NCI-H774 (cell line): ENCODE data around the gene PHACTR3.

Experiments
- DNase-seq: peaks from one replicate; lab custom pipeline; 2025; lab: John Stamatoyannopoulos, UW

PHACTR3 gene

DNA sequence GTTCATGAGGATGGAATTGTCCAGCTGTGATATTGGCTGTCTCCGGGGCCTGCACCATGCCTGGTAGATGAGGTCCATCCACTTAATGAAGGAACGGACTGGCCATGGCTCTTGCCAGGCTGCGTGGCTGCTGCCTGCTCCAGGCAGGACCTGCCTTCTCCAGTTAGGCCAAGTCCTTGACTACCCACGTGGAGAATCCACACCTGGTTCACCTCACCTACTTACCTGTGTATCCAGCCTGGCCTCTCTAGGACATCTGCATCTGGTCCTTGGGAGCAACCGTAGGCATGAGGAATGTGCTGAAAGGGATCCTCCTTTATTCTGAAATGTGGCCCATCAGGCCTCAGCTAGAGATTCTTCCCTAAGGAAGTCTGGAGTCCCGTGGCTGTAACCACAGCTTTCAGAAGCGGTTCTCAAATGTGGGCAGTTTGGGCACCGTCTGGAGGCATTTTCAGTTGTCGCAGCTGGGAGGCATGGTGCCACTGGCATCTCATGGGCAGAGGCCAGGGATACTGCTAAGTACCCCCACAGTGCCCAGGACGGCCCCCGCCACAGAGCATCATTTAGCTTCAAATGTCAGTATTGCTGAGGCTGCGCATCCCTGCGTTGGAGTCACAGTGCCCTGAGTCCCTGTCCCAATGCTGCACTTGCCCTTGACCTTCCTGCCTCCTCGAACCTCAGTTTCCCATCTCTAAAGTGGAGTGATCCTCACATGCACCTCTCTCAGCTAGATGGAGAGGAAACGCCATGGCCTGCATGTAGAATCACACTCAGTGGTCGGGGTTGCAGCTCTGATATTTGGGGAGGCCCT lies 67.5 kb downstream of the PHACTR3 start:
- no peak for DNase-seq

DNA sequence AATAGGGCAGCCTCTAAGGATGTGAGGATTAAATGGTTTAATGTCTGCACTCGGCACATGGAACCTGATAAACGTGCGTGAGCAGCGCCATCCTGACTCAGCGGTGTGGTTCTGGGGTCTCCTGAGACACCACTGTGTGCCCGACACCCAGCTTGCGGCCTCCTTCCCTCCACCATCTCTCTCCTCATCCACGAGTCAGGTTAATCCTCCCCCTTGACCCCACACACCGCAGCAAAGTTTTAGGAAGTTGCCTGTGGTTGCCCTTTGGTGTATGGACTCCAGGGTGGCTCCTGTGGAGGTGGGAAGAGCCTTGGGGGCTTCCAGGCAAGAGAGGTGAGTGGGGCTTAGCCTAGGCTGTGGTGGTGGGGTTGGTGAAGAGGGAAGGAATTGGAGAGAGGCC lies 68.2 kb downstream of the PHACTR3 start:
- no peak for DNase-seq

DNA sequence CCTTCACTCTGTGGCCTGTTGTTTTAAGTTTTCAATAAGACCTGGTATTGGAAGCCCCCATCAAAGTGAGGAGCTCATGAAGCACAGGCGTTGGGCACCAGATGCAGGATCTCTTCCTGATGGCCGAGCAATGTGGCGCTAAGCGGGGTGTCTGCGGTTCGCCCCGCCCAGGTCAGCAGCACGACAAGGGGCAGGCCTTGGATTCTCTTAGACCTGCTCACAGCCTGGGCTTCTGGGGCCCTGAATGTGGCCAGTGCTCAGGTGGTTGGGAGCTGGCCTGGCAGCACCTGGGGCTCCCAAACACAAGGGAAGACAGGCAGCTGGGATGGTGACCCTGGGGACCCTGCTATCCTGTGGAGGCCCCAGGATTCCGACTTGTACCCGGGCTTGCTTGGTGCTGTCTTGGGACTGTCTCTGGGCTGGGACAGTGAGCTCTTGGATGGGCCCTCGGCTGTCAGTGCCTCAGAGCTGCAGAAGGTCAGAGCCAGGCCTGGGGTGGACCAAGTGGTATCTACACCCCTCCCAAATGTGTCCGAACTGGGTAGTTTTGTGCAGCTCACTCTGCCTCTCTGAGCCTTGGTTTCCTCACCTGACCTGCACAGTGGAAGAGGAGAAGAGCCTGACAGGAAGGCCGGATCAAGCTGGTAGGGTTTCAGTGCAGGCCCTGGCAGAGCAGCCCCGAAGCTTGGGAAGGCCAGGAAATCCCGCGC lies 69.1 kb downstream of the PHACTR3 start:
- DNase-seq, result no peak

DNA sequence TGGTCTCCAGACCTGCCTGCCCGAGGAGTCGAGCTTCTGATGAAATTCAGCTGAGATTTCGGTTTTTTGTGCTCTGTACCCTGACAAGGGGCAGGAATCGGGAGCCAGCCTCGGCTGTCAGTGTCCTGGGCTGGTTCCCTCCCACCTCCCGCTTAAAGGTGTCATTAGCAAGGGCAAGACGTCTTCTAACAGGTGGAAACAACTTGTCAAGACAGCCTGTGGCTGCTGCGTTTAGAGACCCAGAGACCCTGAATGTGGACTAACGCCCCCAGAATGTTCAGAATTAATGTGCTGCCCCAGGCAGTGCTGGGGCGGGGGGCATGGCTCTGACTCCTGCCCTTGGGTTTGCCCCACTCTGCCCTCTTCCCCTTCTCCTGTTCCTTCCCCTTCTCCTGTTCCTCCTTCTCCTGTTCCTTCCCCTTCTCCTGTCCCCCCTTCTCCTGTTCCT lies 69.7 kb downstream of the PHACTR3 start:
- no peak for DNase-seq

DNA sequence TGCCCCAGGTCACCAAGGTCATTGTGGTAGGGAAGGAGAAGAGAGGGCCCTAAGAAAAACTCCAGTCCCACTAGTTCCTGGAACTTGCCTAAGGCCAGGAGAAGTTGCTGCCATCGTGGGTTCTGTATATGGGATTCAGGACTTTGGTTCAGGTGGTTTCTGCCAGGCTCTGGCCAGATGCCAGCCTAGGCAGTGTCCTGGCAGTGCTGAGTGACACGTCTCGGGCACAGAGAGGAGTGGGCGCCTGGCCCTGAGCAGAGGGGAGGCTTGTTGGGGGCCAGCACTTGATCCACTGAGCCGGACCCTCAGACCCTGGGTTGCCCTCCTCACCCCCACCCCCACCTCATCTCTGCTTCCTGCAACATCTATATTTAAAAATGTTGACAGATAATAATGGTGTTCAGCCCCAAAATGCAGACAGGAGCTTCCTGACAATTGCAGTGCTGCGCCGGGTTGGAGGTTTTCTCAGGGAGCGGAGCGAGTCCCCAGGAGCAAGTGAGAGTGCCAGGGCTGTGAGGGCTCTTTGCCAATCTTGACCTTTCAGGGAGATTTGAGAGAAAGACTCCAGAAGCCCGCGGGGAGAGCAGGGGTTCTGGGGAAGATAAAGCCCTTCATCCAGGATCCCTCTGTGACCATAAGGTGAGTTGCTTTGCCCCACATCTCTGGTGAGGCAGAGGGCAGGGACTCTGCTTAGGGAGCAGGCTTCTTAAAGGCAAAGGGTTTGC lies 71.9 kb downstream of the PHACTR3 start:
- no peak for DNase-seq

DNA sequence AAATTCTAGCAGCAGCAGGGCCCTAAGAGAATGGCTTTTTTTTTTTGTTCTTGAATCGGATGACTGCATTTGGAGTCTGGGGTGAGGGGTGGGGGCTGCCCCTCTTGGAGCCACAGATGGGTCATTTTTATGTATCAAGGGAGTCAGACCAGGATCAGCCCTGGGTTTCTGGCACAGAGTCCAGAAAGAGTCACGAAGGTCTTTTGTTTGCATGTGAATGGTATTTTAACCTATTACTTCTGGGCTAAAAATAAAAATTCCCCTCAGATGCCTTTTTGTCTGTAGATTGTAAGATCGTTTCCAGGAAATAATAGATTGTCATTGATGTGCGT lies 72.5 kb downstream of the PHACTR3 start:
- no peak for DNase-seq

DNA sequence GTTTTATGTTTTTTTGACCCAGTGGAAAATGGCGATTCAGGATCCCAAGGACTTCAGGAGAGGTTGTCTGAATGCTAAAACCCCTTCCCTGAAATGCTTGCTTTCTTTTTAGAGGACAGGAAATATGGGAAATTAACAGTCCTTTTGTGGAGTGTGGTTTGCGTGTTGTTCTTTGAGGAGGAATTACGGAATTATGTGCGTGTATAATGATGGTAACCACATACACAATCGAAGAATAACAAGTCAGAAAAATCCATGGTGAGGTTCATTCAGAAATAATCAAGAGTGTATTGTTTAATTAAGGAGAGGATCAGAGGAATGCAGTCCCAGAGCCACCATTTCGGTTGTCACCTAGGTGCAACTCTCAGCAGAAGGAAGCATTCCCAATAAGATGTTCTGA lies 73.2 kb downstream of the PHACTR3 start:
- DNase-seq, result no peak

DNA sequence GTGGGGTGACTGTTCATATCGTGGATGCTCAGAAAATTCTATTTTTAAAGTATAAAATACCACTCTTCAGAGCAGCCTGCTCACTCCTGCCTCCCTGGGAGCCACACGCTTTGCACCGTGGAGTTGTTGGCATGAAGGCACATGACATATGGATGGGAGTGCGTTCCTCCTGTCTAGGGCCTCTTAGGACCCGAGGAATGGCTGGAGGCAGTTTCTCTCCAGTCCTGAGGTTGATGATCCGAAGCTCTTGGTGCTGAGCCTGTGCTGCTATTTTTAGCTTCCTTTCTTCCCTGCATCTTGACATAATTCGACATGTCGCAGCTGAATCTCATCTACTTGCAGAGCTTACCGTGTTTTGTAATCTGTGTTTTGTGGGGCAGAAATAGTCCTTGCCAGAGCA lies 73.9 kb downstream of the PHACTR3 start:
- DNase-seq, result no peak

DNA sequence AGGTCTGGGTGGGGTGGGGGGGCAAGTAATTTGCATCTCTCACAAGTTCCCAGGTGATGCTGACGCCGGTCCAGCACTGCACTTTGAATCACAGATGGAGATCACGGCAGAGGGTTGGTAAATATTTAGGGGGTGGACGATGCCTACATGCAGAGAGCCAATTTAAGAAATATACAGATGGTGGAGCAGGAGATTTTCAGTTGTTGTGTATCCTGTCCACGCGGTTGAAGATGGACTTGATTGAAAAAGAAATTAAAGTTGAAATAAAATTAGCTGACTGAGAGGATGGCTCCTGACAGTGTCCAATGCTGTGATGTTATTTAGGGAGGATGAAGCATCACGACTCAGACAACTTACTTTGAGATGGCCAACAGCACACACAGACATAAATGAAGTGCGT lies 74.6 kb downstream of the PHACTR3 start:
- no peak for DNase-seq

DNA sequence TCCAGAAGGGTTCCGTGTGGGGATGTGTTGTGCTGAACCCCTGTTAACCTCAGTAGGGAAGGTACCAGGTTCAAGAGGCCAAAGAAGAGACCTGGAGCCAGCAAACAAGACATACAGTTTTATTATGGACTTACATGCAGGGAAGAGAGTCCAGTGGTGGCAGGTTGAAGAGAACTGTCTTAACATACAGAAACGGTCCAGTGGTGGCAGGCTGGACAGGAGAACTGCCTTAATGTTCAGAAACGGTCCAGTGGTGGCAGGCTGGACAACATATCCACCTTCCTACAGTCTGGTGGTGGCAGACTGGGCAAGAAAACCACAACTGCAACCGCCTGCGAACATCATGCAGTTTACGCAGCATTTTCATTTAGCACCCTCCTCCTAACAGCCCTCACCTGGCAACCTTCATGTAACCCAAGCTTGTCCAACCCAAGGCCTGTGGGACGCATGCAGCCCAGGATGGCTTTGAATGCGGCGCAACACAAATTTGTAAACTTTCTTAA lies 75.9 kb downstream of the PHACTR3 start:
- no peak for DNase-seq

DNA sequence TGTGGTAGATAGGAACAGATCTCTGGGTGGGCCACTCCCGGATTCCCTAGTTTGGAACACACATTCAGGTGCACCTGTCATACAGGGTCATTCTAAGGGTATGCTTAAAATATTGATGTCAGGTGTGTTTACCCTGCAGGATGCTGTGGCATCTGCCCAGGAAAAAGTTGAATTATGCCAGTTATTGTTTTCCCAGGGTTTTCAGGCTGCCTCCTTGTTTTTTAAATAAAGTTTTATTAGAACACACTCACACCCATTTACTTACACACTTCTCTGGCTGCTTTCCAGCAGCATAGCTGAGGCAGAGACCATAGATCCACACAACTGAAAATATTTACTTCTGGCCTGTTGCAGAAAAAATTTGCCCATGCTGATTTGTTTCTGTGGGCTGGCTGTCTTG lies 76.5 kb downstream of the PHACTR3 start:
- no peak for DNase-seq

DNA sequence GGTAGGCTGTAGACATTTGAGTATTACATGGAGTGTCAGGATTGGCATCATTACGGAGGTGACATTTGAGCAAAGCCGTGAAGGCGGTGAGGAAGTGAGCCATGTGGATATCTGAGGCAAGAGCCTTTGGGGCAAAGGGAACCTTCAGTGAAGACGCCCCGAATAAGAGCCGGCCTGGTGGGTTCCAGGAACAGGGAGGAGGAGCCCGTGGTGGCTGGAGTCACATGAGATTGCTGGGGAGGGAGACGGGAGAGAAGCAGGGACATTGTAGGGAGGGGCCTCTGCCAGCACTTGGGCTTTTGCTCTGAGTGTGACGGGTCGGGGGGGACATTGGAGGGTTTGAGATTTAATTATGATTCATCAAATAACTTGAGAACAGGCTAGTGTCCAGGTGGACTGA lies 78.3 kb downstream of the PHACTR3 start:
- no peak for DNase-seq

DNA sequence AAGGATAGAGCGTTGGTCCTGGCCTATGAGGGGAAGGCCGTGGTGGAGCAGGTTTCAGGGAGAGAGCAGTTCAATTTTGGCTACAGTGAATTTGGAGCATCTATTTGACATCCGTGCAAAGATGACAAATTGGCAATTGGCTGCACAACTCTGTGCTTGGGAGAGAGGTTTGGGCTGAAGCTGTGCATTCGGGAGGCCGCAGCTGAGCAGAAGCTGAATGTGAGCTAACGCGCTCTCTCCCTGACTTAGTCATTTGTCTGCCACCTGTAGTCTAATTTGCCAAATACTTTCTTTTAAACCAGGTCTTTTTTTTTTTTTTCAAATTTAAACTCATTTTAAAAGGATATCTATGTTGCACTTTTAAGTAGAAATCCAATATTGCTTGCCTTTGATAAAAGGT lies 78.8 kb downstream of the PHACTR3 start:
- no peak for DNase-seq

DNA sequence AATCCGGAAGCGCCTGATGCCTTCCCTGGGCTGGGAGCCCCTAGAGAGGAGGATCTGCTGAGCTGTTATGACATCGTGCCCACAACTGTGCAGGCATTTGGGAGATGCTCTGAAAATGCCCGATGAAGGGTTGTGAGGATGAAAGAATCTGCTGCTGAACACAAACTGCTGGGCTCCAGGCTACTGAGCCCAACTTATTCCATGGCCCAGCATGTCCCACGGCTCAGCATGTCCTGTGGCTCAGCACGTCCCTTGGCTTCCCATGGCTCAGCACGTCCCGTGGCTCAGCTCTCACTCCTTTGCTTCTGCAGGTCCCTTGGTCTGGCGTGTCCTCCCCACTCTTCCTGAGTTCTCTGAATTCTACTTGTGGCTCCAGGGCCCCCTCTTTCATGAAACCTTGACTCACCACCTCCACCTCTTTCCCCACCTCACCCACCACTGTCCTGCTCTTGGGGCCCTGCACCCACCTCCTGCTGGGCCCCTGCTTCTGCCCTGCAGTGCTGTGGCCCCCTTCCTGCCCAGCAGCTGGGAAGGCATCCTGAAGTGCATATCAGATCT lies 80.4 kb downstream of the PHACTR3 start:
- DNase-seq, result no peak

DNA sequence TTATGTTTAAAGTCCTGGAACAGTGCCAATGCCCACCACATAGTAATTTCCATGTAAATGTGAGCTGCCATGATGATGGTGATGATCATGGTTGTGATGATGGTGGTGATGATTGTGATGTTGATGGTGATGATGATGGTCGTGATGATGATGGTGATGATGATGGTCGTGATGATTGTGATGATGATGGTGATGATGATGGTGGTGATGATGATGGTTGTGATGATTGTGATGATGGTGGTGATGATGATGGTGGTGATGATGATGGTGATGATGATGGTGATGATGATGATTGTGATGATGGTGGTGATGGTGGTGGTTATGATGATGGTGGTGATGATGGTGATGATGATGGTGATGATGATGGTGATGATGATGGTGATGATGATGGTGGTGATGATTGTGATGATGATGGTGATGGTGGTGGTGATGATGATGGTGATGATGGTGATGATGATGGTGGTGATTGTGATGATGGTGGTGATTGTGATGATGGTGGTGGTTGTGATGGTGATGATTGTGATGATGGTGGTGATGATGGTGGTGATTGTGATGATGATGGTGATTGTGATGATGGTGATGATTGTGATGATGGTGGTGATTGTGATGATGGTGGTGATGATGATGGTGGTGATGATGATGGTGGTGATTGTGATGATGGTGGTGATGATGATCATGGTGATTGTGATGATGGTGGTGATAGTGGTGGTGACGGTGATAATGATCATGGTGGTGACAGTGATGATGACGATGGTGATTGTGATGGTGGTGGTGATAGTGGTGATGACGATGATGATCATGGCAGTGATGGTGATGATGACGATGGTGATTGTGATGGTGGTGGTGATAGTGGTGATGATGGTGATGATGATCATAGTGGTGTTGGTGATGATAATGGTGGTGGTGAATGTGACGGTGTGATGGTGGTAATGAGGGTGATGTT lies 82.3 kb downstream of the PHACTR3 start:
- DNase-seq, result no peak

DNA sequence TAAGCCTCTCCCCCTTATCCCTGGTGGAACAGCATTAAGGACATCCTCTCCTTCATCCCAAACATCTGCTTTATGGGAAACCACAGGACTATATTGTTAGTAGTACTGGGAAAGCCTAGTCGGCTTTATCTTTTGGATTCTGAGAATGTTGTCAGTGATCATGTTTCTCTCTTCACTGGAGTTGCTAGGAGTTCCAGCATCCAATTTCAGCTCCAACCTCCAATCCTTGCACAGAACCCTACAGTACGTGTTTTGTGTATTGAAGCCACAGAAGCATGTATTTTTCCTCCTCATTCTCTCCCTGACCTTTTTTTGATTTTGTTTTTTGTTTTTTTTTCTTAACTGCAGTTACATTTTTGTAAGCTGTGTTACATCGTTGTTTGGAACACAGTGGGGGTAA lies 84.0 kb downstream of the PHACTR3 start:
- DNase-seq, result no peak

DNA sequence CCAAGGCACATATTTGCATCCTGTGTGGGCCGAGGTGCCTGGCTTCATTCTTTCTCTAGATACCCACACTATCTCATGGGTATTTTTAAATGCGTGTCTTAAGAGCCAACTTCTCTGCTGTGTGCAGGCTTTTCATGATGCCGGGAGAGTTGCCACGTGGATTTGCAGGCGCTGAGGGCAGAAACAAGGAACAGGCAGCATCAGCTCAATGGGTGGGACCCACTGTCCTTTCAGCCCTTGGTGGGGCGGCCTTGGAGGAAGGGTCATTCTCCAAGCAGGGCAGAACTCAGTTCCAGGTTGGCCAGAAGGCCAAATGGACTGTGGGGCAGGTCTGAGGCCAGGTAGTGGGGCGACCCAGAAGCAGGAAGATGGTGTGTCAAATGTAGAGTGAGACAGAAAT lies 84.7 kb downstream of the PHACTR3 start:
- DNase-seq, result no peak

DNA sequence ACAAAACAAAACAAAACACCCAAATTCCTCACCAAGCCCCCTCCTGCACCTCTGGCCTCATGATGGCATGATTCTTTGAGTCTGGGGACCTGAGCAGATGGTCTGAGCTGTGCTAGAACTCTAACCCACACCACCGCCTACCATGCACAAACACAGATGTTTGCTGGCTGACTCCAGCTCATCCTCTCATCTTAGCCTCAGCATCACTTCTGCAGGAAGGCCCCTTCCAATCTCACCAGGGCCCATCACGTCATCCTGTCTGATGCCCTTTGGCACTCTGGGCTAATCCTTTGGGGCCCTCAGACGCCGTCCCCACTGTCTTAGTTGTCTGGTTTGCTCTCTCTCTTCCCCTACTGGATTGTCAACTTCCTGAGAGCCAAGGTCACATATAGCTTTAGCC lies 85.8 kb downstream of the PHACTR3 start:
- no peak for DNase-seq

DNA sequence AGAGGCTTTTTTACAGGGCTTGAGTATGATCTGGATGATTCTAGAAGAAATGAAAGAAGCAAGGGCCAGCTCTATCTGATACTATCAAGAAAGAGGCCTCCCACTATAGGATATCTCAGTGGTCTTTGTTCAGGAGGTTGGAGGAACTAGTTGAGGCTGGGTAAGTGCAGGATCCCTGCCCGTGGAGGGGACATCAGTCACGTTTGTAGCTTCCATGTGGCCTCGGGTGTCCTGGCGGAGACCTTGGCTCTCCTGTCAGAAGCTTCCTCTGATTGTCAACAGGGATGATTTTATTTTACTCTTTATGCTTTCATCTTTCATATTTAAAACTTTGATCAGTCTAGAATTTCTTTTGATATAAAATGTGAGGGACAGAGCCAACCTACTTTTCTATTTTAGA lies 86.6 kb downstream of the PHACTR3 start:
- DNase-seq, result no peak

DNA sequence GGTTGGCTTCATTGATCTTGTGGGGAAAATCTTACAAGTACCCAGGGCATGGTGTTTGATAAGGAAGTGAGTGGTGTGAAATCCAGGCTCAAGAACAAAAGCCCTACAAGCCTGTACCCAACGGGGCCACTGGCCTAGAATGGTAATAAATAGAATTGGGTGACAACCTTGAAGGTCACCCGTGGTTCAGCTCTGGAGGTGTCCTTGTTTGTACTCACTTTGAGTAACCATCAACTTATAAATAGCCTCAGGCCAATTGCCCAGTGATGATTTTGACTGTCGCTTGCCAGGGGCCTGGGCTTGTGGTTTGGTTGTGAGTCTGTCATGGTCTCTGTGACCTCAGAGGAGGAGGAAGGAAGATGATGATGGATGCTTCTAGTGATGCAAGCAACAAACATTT lies 87.8 kb downstream of the PHACTR3 start:
- DNase-seq, result no peak

DNA sequence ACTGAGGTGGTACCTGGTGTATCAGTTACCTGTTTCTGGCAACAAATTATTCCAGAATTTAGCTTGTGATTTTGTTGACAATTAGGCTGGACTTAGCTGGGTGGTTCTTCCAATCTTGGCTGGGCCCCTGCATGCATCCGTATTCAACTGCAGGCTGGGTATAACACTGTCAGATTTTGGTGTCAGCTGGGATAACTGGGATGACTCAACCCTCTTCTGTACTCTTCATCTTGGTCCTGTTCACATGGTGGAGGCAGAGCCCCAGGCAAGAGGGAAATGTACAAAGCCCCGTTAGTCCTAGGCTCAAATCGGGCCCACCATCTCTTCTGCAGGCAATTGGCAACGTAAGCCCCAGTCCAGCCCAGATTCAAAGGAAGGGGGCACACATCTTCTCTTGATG lies 89.2 kb downstream of the PHACTR3 start:
- DNase-seq, result no peak

DNA sequence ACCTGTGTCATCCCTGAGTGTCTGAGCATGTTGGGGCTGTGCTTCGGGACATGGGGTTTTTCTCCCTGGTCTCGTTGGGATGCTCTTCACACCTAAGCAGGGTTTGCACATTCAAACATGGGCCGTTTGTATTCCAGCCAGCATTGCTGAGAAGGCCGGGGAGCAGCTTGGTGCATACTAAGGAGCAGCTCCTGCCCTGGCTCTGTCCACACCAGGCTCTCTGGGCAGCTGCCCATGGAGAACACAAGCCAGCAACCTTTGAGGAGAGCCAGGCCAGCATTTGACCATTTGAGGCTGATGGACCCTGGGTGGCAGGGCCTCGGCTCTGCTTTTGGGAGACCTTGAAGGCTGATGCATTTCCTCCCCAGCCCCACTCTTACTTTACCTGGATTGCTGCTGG lies 92.1 kb downstream of the PHACTR3 start:
- DNase-seq, result no peak
